ENCODE measurements around the gene UBAP1L. TPM values are rescaled to one million over a fixed set of nuclear protein-coding genes. Genes with fewer than 3 reads are reported as not detected.

The UBAP1L gene
- total RNA-seq, 1 donor = 3.3 TPM

- TF ChIP-seq CTCF (IDR thresholded peaks at IDR 0.05; ENCODE audit: extremely low read depth, low read depth, low read length) = no peak
- Histone ChIP-seq H3K4me3 (ENCODE audit: insufficient read depth, low read length) (no peak overlapping the region), H3K9me3 (ENCODE audit: low read depth, low read length) (no peaks in the 10 kb centered on the region), H3K79me2 (ENCODE audit: insufficient read depth, low read length) (no peaks in the 10 kb centered on the region), H3K4me1 (ENCODE audit: insufficient read depth, low read length) (no peaks in the 10 kb centered on the region), H3K4me2 (ENCODE audit: insufficient read depth, low read length) (no peak overlapping the region), H3K27me3 (ENCODE audit: insufficient read depth, low read length) (peaks cover 38% of the 10 kb centered on the region), H3K36me3 (ENCODE audit: insufficient read depth, low read length) (no peaks in the 10 kb centered on the region), H2AFZ (ENCODE audit: low read length) (no peak overlapping the region), H3K27ac (ENCODE audit: low read depth, low read length) (no peak overlapping the region), H4K20me1 (ENCODE audit: insufficient read depth, low read length) (no peaks in the 10 kb centered on the region)
- no peak for DNase-seq (ENCODE audit: insufficient read length, low spot score, missing footprints)
Observed at GRCh38 chr15:65081758-65082157, 33.2 kb downstream of the UBAP1L start.

GRCh38 chr15:65081270-65081669, 33.7 kb downstream of the UBAP1L start:
- no peak overlapping the region for H3K27ac ChIP-seq (ENCODE audit: low read depth, low read length)
- DNase-seq (ENCODE audit: insufficient read length, low spot score, missing footprints) = no peak
- no peaks in the 10 kb centered on the region for H3K4me1 ChIP-seq (ENCODE audit: insufficient read depth, low read length)

GRCh38 chr15:65079580-65079979, 35.4 kb downstream of the UBAP1L start:
- Histone ChIP-seq H3K27me3 (ENCODE audit: insufficient read depth, low read length) (peaks cover 25% of the 10 kb centered on the region), H3K36me3 (ENCODE audit: insufficient read depth, low read length) (no peaks in the 10 kb centered on the region), H3K27ac (ENCODE audit: low read depth, low read length) (no peak overlapping the region), H3K4me1 (ENCODE audit: insufficient read depth, low read length) (no peaks in the 10 kb centered on the region), H3K79me2 (ENCODE audit: insufficient read depth, low read length) (no peaks in the 10 kb centered on the region), H3K4me2 (ENCODE audit: insufficient read depth, low read length) (no peak overlapping the region), H3K9me3 (ENCODE audit: low read depth, low read length) (no peaks in the 10 kb centered on the region), H3K4me3 (ENCODE audit: insufficient read depth, low read length) (no peak overlapping the region), H2AFZ (ENCODE audit: low read length) (no peak overlapping the region), H4K20me1 (ENCODE audit: insufficient read depth, low read length) (no peaks in the 10 kb centered on the region)
- no peak for DNase-seq (ENCODE audit: insufficient read length, low spot score, missing footprints)
- no peak for TF ChIP-seq CTCF (IDR thresholded peaks at IDR 0.05; ENCODE audit: extremely low read depth, low read depth, low read length)

More at GRCh38 chr15:65081270-65081669, 33.7 kb downstream of the UBAP1L start:
- Histone ChIP-seq H3K27me3 (ENCODE audit: insufficient read depth, low read length) (peaks cover 37% of the 10 kb centered on the region), H3K36me3 (ENCODE audit: insufficient read depth, low read length) (no peaks in the 10 kb centered on the region), H3K4me3 (ENCODE audit: insufficient read depth, low read length) (no peak overlapping the region), H3K4me2 (ENCODE audit: insufficient read depth, low read length) (no peak overlapping the region), H2AFZ (ENCODE audit: low read length) (no peak overlapping the region), H3K9me3 (ENCODE audit: low read depth, low read length) (no peaks in the 10 kb centered on the region), H4K20me1 (ENCODE audit: insufficient read depth, low read length) (no peaks in the 10 kb centered on the region), H3K79me2 (ENCODE audit: insufficient read depth, low read length) (no peaks in the 10 kb centered on the region)
- no peak for TF ChIP-seq CTCF (IDR thresholded peaks at IDR 0.05; ENCODE audit: extremely low read depth, low read depth, low read length)

- Histone ChIP-seq H3K4me3 (ENCODE audit: insufficient read depth, low read length) (no peak overlapping the region), H3K36me3 (ENCODE audit: insufficient read depth, low read length) (no peaks in the 10 kb centered on the region), H4K20me1 (ENCODE audit: insufficient read depth, low read length) (no peaks in the 10 kb centered on the region), H3K79me2 (ENCODE audit: insufficient read depth, low read length) (no peaks in the 10 kb centered on the region), H3K27me3 (ENCODE audit: insufficient read depth, low read length) (peaks cover 12% of the 10 kb centered on the region), H2AFZ (ENCODE audit: low read length) (peak overlapping the region; percentile 14), H3K4me1 (ENCODE audit: insufficient read depth, low read length) (no peaks in the 10 kb centered on the region), H3K4me2 (ENCODE audit: insufficient read depth, low read length) (no peak overlapping the region), H3K27ac (ENCODE audit: low read depth, low read length) (no peak overlapping the region), H3K9me3 (ENCODE audit: low read depth, low read length) (no peaks in the 10 kb centered on the region)
- DNase-seq (ENCODE audit: insufficient read length, low spot score, missing footprints) = peak; percentile 97
- peak; percentile 47 for TF ChIP-seq CTCF (IDR thresholded peaks at IDR 0.05; ENCODE audit: extremely low read depth, low read depth, low read length)
Observed at GRCh38 chr15:65077981-65078352, 37.0 kb downstream of the UBAP1L start.

Measured in osteoblast (primary cell).